NCI-H2029 (cell line): ENCODE measurements around the gene ARMH3.

Experiments
- DNase-seq: peaks from one replicate; lab custom pipeline; 2025; lab: John Stamatoyannopoulos, UW

Gene ARMH3

DNA sequence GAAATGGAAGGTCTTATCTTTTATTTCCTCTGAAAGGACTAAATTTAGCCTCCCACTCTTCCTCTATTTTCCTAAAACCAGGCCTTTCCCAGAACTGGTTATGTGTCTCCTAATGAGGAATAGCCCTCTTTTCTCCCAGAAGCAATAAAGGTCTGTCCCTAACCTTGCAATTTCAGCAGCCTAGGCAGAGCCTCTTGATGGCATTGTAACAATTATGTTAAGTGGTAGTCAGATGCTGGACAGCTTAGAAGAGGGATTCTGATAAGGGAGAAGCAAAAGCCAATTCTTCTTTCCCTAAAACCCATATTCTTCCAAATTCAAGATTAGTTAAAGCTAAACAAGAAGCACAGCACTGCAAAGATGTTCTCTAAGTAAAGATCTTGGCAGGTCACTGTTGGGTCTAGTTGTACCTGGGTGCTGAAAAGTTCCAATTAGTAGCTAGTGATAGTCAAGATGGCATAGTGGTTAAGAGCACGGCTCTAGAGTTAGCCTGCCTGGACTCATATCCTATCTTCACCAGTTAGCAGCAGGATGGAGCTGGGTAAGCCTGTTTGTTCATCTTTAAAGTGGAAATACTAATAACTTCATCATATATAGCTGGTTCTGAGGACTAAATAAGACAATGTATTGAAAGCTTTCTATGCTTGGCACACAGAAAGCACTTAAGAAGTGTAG is 198.0 kb downstream of the ARMH3 start:
- DNase-seq, result no peak

DNA sequence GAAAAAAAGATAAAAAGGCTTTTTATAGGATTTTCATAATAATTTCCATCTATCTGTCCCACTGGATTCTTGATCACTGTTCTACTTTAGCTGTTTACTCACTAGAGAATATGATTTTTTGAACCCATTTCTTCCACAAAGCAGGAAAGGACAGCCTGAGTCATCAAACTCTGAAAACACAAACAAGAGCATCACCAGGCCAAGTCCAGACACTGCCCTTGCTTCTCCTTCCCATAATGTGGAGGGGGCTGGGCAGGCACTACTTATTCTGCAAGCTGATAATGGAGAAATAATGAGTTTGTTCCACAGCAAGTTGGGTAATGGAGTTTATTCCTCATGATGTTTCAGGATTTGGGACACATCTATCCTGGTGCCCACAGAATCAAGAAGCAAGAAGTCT is 199.3 kb downstream of the ARMH3 start:
- no peak for DNase-seq

DNA sequence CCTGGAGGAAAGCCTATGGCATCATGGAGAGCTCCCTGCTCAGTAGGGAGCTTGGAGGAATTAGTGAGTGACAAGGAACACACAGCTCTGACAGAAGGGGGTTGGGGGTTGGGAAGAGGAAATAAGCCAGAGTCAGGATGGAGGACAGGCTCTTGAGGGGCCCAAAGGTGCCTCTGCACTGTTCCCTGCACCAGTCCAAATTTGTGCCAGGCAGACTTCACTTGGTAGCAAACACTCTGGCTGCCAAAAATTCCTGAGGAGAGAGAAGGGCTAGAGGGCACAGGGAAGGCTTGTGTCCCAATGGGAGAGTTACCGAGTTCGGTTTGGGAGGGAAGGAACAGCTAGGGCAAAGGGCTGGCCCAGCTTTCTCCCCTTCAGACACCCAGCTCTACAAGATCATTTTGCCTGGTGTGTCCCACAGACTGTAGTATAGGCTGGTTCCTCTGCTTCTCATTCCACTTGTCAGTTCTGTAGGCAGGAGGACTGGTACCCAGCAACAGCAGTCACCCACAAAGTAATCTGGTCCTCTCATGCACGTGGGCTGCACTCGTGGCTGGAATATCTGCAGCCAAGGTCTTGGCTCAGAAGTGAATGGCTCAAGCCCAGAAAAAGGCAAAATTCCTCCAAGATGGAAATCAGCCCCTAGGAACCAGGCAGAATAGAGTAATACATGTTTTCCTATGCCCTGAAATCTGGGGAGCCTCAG is 204.4 kb downstream of the ARMH3 start:
- DNase-seq, result no peak

DNA sequence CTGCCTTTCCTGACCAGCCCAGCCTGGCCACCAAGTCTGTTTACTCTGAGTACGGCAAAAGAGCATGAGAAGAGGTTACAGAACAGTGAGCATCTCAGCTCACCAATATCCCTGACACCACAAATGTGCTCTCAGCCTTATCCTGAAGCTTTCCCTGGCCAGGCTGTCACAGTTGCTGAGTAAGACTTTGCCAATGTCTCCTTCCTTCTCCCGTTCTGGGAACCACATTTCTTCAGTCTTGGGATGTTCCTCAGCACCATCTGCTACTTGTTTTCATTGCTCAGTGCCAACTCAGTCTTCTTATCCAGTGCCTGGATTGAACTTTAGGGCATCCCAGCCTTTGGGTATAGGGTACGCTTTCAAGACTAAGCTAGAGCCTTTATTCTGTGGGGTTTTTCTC is 205.2 kb downstream of the ARMH3 start:
- no peak for DNase-seq

DNA sequence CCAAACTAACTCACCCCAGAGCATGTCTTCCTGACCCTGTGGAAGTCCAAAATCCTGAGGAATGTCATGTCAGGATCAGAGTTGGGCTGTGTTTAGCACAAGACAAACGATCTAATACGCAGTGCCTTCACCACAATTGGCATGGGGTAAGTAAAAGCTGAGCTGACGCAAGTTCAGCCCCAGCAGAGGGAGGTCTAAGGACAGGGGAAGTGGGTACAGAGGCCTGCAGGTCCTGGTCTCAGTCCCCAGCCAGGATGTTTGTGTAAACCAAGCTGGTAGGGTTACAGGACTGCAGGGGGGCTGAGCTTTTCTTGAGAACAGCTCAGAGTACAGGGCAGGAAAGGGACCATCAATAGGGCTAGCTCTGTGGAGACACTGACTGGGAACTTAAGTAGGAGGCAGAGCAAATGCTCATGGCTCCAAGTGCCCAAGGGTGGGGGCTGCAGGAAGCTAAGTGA is 207.1 kb downstream of the ARMH3 start:
- no peak for DNase-seq

DNA sequence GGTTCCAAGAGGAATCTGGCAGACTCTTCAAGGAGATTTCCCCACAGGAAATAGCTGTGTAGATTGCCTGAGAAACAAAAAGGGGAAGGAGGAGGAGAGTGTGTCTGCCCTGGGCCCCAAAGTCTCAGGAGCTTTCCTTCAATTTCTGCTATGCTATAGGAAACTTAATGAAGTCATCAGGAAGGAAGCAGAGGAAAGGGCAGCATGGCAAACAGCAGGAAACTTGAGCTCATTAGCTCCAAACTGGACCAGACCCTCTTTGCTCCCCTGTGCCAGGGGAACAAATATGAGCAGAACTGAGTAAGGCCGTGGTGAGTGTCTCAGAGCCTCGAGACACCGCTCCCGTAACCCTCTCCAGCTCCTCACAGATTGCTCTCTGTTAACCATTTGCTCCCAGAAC is 207.6 kb downstream of the ARMH3 start:
- DNase-seq, result no peak

DNA sequence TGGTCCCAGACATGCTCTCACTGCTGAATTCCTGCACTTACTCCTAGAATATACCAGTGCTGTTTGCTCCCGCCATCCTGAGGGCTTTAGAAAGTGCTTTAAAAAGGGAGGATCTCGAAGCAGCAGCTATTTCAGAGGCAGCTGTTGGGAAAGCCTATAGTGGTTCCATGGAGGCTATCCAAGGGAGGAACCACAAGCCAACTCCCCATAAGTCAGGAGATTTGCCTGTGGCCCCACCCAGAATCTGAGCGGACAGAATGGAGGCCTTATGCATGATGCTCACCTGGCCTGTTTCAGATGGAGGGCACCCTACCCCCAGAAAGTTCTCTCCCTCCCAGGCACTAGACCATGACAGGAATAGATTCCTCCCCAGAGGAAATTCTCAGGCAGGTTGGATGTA is 210.1 kb downstream of the ARMH3 start:
- no peak for DNase-seq

DNA sequence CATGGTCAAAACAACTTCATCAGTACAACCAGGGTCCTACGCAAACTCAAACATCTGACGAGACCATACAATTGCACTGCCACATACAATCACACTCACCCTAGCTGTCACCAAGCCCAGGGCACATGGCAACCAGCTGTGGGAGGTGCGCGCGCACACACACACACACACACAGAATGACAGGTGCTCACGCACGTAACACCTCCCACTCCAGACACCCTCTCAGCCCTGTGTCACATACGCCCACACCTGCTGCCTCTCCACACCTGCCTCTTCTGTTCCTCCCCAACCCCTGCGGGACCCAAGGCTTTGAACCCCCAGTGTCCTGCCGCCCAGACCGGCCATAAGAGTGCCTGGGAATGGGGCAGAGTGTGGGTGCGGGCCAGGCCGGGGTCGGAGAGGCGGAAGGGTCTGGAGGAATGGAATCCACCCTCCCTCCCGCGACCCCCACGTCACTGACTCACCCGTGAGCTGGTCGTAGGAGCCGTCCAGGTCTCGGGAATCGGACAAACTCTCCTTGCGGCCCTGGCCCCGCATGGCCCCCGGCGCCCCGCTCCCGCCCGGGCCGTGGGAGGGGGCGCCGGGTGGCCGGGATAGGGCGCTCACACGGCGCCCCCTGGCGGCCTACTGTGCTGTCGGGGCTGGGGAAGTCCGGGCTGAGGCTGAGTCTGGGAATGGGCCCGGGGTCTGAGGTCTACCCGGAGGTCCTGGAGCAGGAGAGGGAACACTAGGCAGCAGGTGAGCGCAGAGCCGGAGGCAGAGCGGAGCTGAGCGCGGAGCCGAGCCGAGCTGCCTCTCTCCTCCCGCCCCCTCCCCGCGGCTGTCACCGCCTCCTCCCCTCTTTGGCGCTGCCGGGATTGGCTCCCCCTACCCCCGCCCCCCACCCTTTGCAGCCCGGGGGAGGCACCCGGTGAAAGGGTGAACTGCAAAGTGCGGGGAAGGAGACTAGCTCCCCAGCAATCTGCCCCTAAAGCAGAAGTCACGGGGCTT is 212.6 kb downstream of the ARMH3 start, which contains the start of gene KCNIP2:
Gene KCNIP2 (minus strand): TSS at position 769 of the 990 bp plus-strand sequence. CDS start 232 bp downstream, at position 537.
- peak; percentile 32 for DNase-seq

DNA sequence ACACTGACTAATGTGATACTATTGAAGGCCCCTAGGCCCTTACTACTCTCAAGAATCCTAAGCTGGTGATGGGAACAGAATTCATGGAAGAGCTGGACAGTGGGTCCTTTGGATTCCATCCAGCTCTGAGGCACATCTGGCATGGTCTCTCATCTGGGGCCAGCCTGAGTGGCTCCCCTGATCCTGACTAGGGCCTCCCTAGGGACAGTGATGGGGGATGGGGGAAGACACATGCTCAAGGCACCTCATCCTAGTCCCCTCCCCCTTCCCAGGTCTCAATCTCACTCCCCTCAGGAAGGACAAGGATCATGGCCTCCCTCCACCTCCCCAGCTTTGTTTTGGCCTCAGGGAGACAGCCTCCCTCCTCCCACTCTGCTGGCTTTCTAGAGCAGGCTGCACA is 214.1 kb downstream of the ARMH3 start:
- DNase-seq, result no peak

DNA sequence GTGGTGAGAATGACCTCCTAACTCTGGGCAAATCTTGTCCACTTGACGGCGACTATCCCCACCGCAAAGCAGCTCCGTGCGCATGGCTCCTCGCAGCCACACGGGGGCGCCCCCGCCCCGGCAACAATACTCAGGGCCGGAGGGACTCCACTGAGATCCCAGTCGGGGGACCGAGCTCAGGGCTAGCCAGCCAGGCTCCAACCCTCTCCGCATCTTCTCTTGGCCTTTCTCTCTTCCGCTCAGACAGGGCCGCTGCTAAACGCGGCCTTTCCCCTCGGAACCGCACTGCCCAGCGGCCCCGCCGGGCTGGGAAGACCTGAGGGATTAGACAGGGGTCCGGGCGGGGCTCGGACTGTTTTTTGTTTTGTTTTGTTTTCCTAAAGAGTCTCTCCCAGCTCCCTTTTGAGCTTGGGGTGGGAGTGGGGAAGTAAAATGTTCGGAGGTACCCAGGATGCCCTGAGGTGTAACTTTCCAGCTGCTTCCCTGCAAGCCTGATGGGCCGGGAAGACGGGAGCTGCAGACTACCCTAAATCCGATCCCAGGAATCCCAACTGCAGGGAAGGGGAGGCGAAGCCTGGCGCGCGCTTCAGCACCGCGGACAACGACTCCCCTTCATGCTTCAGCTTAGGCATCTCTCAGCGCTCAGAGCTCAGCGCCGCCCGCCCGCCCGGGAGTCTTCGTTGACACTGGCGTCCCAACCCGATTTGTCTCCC is 215.1 kb downstream of the ARMH3 start:
- peak; percentile 17 for DNase-seq

DNA sequence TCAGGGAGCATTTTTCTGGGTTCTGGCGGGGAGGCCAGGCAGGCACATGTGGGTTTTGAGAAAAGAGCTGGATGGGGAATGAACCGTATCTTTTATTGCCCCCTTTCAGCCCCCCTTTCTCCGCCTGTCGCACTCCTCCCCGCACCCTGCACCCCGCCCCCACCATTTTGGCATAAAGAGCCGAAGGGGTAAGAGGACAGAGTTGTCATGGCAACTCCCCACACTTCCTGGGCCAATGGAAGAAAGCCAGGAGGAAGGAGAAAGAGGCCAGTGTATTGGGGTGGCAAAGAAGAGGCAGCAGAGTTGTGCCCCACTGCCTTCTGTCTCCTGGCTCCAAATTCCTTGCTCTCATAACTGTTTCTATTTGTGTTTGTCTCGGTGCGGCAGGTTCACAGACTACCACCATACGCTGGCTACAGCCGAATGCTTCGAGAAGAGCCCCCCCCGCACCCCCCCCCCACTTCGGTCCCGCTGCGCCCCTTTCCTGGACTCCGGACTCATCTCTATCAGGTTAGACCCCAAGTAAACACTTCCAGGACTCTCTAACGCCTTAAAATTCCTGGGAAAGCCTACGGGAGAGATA is 215.8 kb downstream of the ARMH3 start:
- DNase-seq, result peak; percentile 6

DNA sequence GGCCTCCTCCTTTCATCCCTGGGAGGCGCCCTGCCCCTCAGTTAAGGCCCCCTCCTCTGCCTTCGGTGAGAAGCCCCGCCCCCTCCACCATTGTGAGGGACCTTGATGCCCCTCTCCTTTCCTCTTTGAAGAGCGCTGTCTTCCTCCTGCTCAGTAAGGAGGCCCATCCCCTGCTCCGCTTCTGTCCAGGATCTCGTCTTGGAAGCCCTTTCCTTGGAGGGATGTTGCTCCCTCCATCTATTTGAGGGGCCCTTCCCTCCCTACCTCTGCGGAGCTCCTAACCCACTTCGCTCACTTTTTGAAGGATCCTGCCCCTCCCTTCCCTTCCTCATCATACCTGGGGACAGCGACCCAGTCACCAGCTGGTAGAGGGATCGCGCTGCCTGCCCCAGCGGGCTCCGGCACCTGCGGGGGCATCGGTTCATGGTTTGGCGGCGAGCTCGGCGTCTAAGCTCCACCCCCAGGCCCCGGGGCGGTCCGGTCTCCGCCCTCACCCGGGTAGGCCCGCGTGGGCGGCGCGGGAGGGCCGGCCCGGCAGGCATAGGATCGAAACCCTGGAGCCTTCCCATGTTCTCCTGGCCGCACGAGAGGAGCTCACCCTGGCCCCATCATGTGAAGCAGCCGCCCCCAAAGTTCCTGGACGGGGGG is 216.4 kb downstream of the ARMH3 start:
- DNase-seq, result no peak

DNA sequence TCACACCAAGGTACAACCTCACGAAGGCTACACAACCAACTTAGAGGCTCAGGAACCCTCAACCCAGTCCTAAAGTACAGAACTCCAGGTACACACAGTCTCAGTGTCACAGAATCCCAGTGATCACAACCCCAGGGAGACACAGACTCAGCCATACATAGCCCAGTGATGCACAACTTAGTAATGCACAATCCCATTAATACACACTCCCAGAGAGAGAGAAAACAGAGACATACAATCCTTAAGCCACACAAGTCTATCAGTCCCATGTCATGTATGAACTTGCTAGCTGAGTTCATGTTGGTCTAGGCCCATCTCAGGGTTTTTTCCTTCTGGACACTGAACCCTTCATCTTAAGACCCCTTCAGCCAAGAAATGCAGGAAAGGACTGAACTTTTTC is 217.0 kb downstream of the ARMH3 start:
- DNase-seq, result no peak

DNA sequence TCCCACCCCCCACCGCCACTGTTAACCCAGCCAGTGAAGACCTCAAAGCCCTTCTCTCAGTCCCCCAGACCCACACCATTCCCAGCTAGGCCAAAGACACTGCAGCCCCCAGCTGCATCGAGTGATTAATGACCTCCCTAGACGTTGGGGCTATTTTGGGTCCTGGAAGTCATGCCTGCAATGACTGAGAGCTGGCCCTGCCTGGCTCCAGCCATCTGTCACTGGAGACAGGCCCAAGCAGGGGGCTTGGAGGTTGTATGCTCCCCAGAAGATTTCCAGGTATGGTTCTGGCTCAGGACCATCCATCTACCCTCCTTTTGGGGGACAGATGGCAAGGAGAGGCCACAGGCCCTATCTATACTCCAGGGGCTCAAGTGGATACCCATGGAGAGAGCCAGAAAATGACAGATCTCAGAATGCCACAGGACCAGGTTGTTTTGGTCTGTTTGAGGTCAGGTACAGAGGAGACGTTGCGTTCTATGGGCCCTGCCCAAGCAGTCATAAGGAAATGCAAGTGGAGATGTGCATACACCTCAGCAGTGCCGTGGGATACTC is 217.5 kb downstream of the ARMH3 start:
- DNase-seq, result no peak

DNA sequence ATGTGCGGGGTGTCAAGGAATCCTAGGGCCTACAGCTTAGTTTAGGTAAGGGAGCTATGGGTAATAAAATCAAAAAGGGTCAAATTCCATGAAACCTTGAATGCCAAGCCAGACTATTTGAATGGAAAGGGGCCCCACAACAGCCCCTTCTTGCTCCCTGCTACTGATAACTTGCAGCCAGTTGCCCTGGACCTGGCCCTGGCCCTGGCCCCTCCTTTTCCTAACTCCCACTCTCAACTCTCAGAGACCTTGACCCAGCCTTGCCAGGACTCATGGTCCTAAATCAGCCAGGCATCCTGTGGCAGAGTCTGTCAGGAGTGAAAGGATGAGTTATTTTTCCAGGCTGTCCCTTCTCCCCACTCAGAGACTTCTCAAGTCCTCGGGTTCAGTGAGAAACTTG is 218.2 kb downstream of the ARMH3 start:
- DNase-seq, result no peak

DNA sequence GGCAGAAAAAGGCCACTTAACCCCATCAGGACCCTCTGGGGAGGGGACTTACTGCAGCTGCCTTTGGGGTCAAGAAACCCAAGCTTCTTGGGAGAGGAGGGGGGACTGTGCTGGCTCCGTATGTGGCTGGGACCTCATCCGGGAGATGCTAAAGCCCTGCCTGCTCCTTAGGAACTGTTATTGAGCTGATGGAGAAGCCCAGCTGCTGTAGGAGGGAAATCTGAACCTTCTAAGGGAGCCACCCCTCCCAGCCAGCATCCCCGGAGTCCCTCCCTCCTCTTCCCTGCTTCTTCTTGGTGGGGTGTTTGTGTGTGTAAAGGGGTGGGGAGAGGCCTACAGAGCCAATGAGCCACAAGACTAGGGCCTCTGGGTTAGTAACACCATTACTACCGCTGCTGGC is 220.6 kb downstream of the ARMH3 start:
- no peak for DNase-seq

DNA sequence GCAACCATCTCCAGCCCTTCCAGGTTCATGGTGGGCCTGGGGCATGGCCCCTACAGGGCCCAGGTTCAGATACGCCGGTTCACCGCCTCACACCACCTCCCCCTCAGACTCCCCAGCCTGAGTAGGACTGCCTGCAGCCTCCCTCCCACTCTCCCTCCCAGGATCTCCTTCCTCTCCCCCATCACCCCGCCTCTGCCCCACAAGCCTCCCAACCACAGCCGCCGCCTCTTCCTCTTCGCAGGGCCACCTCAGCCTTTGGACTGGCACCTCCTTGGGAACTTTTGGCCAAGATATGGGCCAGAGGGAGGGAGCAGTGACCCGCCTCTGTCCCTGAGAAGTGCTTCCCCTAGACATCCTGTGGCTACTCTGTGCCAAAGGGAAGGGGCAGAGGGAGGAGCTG is 221.6 kb downstream of the ARMH3 start:
- no peak for DNase-seq

DNA sequence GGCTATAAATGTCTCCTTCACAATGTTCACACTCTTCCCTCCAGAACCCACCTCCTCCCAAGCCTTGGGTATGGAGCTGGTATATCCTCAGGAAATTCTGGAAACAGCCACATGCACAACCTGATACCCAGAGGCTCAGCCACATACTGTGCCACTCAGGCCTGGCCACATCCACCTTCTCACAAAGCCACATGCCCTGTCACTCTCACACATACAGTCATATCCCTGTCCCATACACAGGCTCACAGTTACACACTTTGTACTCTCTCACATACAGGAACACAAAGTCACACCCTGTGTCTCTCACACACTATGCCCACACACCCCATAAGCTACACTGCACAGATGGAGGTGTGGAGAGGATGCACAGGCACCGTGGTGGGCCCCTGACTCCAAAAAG is 222.5 kb downstream of the ARMH3 start:
- DNase-seq, result no peak

DNA sequence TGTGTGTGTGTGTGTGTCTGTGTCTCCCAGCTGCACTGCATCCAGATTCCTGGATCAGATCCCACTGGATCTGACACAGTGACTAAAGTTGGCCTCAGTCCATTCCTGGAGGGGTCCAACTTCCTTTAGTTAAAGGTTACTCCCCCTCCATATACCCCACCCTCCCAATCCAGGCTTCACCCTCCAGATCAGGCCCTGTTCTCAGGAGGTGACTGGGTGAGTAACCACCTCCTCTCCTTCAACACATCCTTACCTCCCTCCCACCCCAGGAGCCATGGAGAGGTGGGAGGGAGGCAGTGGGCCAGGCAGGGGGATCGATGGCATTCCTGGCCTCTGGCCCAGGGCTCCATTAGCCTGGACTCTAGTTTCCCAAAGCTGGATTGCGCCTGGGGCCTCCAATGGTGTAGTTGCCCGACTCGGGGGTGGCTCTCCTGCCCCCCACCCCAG is 223.6 kb downstream of the ARMH3 start:
- no peak for DNase-seq

DNA sequence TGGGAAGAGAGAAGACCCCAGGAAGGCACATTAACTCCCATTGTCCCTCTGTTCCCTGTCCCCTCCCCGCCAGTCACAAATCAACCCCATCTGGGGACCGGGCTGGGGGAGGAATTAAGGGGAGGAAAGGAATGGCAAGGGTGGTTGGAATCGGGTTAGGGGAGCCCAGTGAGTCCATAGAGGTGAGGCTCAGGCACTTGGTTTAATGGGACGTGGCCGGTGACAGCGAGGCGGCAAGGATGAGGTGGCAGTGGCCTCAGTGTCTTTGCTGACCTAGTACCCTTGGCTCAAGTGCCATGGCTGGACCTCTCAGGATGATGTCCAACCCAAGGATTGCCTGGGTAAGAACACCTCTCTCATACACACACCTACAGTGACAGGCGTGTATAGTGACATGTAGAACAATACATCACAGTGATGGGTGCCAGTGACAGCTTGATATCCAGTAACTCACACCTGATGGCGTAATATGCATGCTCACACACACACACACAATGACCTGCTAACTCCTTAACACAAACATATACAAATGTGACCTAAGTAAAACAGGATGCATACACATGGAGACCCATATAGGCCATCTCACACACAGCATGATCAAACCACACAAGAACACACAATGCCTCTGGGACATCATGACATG is 224.7 kb downstream of the ARMH3 start:
- no peak for DNase-seq
